ENCODE measurements around the gene CIDEC.
"Not testable (repeated sequence)": the region's sequence is repeated elsewhere in the genome, so short reads cannot be mapped to it uniquely, and the experiment has no call there.

CIDEC gene

GRCh38 chr3:9875448-9875847, 4.6 kb downstream of the CIDEC start:
- H4K20me1 ChIP-seq (ENCODE audit: insufficient read depth, low read length, poor library complexity, severe bottlenecking), result no peaks in the 10 kb centered on the region
- H3K36me3 ChIP-seq (ENCODE audit: insufficient read depth, low read length), result no peaks in the 10 kb centered on the region
- no peaks in the 10 kb centered on the region for H3K4me1 ChIP-seq (ENCODE audit: insufficient read depth, low read length, poor library complexity, severe bottlenecking)
- no peak overlapping the region for H3K9ac ChIP-seq (ENCODE audit: low read depth, low read length, poor library complexity, severe bottlenecking)
- H3K4me3 ChIP-seq (ENCODE audit: low read length, poor library complexity, severe bottlenecking), result no peak overlapping the region
- H3K27me3 ChIP-seq (ENCODE audit: insufficient read depth, low read length, poor library complexity, severe bottlenecking), result no peaks in the 10 kb centered on the region
- H3F3A ChIP-seq (ENCODE audit: low read depth), result no peaks in the 10 kb centered on the region
- H3K9me2 ChIP-seq (replicated peaks; ENCODE audit: low read depth, low read length), result no peaks in the 10 kb centered on the region
- H3K79me2 ChIP-seq (ENCODE audit: insufficient read depth, low read length), result no peaks in the 10 kb centered on the region
- H2AFZ ChIP-seq (ENCODE audit: low read length), result peak overlapping the region; percentile 68; the same call in 1 of the 2 replicates
- TF ChIP-seq, protein P1, sequence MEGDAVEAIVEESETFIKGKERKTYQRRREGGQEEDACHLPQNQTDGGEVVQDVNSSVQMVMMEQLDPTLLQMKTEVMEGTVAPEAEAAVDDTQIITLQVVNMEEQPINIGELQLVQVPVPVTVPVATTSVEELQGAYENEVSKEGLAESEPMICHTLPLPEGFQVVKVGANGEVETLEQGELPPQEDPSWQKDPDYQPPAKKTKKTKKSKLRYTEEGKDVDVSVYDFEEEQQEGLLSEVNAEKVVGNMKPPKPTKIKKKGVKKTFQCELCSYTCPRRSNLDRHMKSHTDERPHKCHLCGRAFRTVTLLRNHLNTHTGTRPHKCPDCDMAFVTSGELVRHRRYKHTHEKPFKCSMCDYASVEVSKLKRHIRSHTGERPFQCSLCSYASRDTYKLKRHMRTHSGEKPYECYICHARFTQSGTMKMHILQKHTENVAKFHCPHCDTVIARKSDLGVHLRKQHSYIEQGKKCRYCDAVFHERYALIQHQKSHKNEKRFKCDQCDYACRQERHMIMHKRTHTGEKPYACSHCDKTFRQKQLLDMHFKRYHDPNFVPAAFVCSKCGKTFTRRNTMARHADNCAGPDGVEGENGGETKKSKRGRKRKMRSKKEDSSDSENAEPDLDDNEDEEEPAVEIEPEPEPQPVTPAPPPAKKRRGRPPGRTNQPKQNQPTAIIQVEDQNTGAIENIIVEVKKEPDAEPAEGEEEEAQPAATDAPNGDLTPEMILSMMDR (conservative IDR thresholded peaks at IDR 0.05; ENCODE audit: low read length), result no peak
- no peak for TF ChIP-seq EZH2phosphoT487 (IDR thresholded peaks at IDR 0.05; ENCODE audit: borderline replicate concordance)
- no peak overlapping the region for H3K4me2 ChIP-seq (ENCODE audit: low read depth, low read length, poor library complexity, severe bottlenecking)
- H3K9me3 ChIP-seq (ENCODE audit: insufficient read depth, low read depth, low read length), result no peaks in the 10 kb centered on the region

DNA sequence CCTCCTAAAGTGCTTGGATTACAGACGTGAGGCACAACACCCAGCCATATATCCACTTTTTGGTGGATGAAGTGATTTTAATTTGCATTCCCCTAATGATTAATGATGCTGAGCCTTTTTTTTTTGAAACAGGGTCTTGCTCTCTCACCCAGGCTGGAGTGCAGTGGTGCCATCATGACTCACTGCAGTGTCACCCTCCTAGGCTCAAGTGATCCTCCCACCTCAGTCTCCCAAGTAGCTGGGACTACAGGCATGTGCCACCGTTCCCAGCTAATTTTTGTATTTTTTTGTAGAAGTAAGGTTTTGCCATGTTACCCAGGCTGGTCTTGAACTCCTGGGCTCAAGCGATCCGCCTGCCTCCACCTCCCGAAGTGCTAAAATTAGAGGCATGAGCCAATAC, 8.0 kb downstream of the CIDEC start:
- not testable (repeated sequence) for H3K4me1 ChIP-seq (ENCODE audit: insufficient read depth, low read length, poor library complexity, severe bottlenecking); H3K4me2 ChIP-seq (ENCODE audit: low read depth, low read length, poor library complexity, severe bottlenecking); H3K9me3 ChIP-seq (ENCODE audit: insufficient read depth, low read depth, low read length); H3K4me3 ChIP-seq (ENCODE audit: low read length, poor library complexity, severe bottlenecking); H3F3A ChIP-seq (ENCODE audit: low read depth); H2AFZ ChIP-seq (ENCODE audit: low read length); H4K20me1 ChIP-seq (ENCODE audit: insufficient read depth, low read length, poor library complexity, severe bottlenecking); H3K79me2 ChIP-seq (ENCODE audit: insufficient read depth, low read length); H3K27me3 ChIP-seq (ENCODE audit: insufficient read depth, low read length, poor library complexity, severe bottlenecking); H3K9ac ChIP-seq (ENCODE audit: low read depth, low read length, poor library complexity, severe bottlenecking); H3K36me3 ChIP-seq (ENCODE audit: insufficient read depth, low read length); H3K9me2 ChIP-seq (replicated peaks; ENCODE audit: low read depth, low read length)

DNA sequence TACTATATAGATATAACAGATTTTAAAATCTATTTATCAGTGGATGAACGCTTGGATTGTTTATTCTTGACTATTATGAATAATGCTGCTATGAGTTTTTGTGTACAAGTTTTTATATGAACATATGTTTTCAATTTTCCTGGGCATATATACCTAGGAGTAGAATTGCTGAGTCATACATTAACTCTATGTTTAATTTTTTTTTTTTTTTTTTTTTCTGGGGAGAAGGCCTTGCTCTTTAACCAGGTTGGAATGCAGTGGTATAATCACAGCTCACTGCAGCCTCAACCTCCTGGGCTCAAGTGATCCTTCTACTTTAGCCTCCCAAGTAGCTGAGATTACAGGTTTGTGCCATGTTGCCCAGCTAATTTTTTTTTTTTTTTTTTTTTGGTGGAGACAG, 9.1 kb downstream of the CIDEC start:
- Histone ChIP-seq H2AFZ (ENCODE audit: low read length) (no peak overlapping the region), H3F3A (ENCODE audit: low read depth) (no peaks in the 10 kb centered on the region), H3K9me2 (replicated peaks; ENCODE audit: low read depth, low read length) (no peaks in the 10 kb centered on the region), H3K4me3 (ENCODE audit: low read length, poor library complexity, severe bottlenecking) (no peak overlapping the region), H3K4me2 (ENCODE audit: low read depth, low read length, poor library complexity, severe bottlenecking) (no peak overlapping the region), H3K9me3 (ENCODE audit: insufficient read depth, low read depth, low read length) (no peaks in the 10 kb centered on the region), H3K36me3 (ENCODE audit: insufficient read depth, low read length) (no peaks in the 10 kb centered on the region), H3K4me1 (ENCODE audit: insufficient read depth, low read length, poor library complexity, severe bottlenecking) (no peaks in the 10 kb centered on the region), H3K27me3 (ENCODE audit: insufficient read depth, low read length, poor library complexity, severe bottlenecking) (no peaks in the 10 kb centered on the region), H3K79me2 (ENCODE audit: insufficient read depth, low read length) (no peaks in the 10 kb centered on the region), H3K9ac (ENCODE audit: low read depth, low read length, poor library complexity, severe bottlenecking) (no peak overlapping the region), H4K20me1 (ENCODE audit: insufficient read depth, low read length, poor library complexity, severe bottlenecking) (no peaks in the 10 kb centered on the region)
- TF ChIP-seq, protein P1 (conservative IDR thresholded peaks at IDR 0.05; ENCODE audit: low read length), result no peak
- TF ChIP-seq EZH2phosphoT487 (IDR thresholded peaks at IDR 0.05; ENCODE audit: borderline replicate concordance), result no peak

- no peaks in the 10 kb centered on the region for H3K4me1 ChIP-seq (ENCODE audit: insufficient read depth, low read length, poor library complexity, severe bottlenecking)
- H3F3A ChIP-seq (ENCODE audit: low read depth), result no peaks in the 10 kb centered on the region
- H3K9me3 ChIP-seq (ENCODE audit: insufficient read depth, low read depth, low read length), result no peaks in the 10 kb centered on the region
- no peaks in the 10 kb centered on the region for H3K79me2 ChIP-seq (ENCODE audit: insufficient read depth, low read length)
- H3K9ac ChIP-seq (ENCODE audit: low read depth, low read length, poor library complexity, severe bottlenecking), result no peak overlapping the region
- H3K27me3 ChIP-seq (ENCODE audit: insufficient read depth, low read length, poor library complexity, severe bottlenecking), result no peaks in the 10 kb centered on the region
- H3K36me3 ChIP-seq (ENCODE audit: insufficient read depth, low read length), result no peaks in the 10 kb centered on the region
- no peak overlapping the region for H2AFZ ChIP-seq (ENCODE audit: low read length)
- H4K20me1 ChIP-seq (ENCODE audit: insufficient read depth, low read length, poor library complexity, severe bottlenecking), result no peaks in the 10 kb centered on the region
- H3K9me2 ChIP-seq (replicated peaks; ENCODE audit: low read depth, low read length), result no peaks in the 10 kb centered on the region
- no peak overlapping the region for H3K4me3 ChIP-seq (ENCODE audit: low read length, poor library complexity, severe bottlenecking)
- TF ChIP-seq, protein P1 (conservative IDR thresholded peaks at IDR 0.05; ENCODE audit: low read length), result no peak
- TF ChIP-seq EZH2phosphoT487 (IDR thresholded peaks at IDR 0.05; ENCODE audit: borderline replicate concordance), result no peak
- no peak overlapping the region for H3K4me2 ChIP-seq (ENCODE audit: low read depth, low read length, poor library complexity, severe bottlenecking)
These were observed 10.1 kb downstream of the CIDEC start for GRCh38 chr3:9869955-9870354.

All from Loucy (cell line).